Measurements from ENCODE around the gene TMX2. TPM values are rescaled to one million over a fixed set of nuclear protein-coding genes. Genes with fewer than 3 reads are reported as not detected.

The TMX2 gene
- total and polyA plus RNA-seq, 2 donors (not counting 3 experiments of a cell fraction or from before 2014, with no cell fraction given): 52.7 to 67.7 TPM

- DNase-seq (ENCODE audit: low read depth, low spot score) (peak; percentile 83), FAIRE-seq (no peak)
- no peaks in the 10 kb centered on the region for H4K20me1 ChIP-seq (replicated peaks; ENCODE audit: control insufficient read depth, extremely low read depth, insufficient read depth, low read length)
- dilution Hi-C loops (cut with MboI; ENCODE audit: extremely low pct_ligation_motif_present, low sequenced_read_pairs): no loop called here
- no peaks in the 10 kb centered on the region for H3K36me3 ChIP-seq (ENCODE audit: control insufficient read depth in 2 of 2, extremely low read depth in 1 of 2, insufficient read depth in 2 of 2, low read length in 2 of 2)
- no peak for TF ChIP-seq JUN (IDR thresholded peaks at IDR 0.05; ENCODE audit: borderline replicate concordance, insufficient read depth, insufficient read length, low read depth)
- no peak for TF ChIP-seq EZH2 (IDR thresholded peaks at IDR 0.05; ENCODE audit: borderline replicate concordance, low read depth, low read length, severe bottlenecking)
- no peak for TF ChIP-seq POLR2A (IDR thresholded peaks at IDR 0.05; ENCODE audit: low read depth, low read length)
- TF ChIP-seq FOS (IDR thresholded peaks at IDR 0.05; ENCODE audit: borderline replicate concordance, insufficient read depth, low read length): no peak
- no peak for TF ChIP-seq GATA2 (IDR thresholded peaks at IDR 0.05; ENCODE audit: insufficient read depth, insufficient read length, low read depth, low read length)
- TF ChIP-seq MYC (IDR thresholded peaks at IDR 0.05; ENCODE audit: low read depth, low read length): no peak
- TF ChIP-seq POLR2AphosphoS5 (IDR thresholded peaks at IDR 0.05; ENCODE audit: insufficient read depth, low read depth, low read length): no peak
- TF ChIP-seq, protein P1, sequence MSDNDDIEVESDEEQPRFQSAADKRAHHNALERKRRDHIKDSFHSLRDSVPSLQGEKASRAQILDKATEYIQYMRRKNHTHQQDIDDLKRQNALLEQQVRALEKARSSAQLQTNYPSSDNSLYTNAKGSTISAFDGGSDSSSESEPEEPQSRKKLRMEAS (IDR thresholded peaks at IDR 0.05; ENCODE audit: insufficient read depth, insufficient read length): no peak
- TF ChIP-seq CTCF (IDR thresholded peaks at IDR 0.05; ENCODE audit: extremely low read depth in 1 of 2, insufficient read depth in 1 of 2, low read depth in 1 of 2, low read length in 2 of 2): no peak
- no peaks in the 10 kb centered on the region for H3K9me1 ChIP-seq (replicated peaks; ENCODE audit: control insufficient read depth, extremely low read depth, insufficient read depth, low read length)
- H3K79me2 ChIP-seq (ENCODE audit: control insufficient read depth, insufficient read depth, low read length): peaks cover 94% of the 10 kb centered on the region
- H3K27ac ChIP-seq (ENCODE audit: insufficient read depth, low read depth, low read length): peak overlapping the region; percentile 91
- no peaks in the 10 kb centered on the region for H3K9me3 ChIP-seq (replicated peaks; ENCODE audit: control insufficient read depth, insufficient read depth, low read length)
- peak overlapping the region; percentile 86 for H3K9ac ChIP-seq (replicated peaks; ENCODE audit: extremely low read depth, insufficient read depth, low read length)
- BruUV-seq (replicated peaks): no TSS peak
- H2AFZ ChIP-seq (ENCODE audit: low read depth, low read length): no peak overlapping the region
- POLR2A ChIA-PET: interaction anchor here (1.0 to 2.4 kb wide), 9 partner anchors 10 to 66 kb away, joined by 3 to 15 read pairs (median 7); partner anchors contain the start of genes CTNND1, MED19, SELENOH and TMX2
- H3K4me2 ChIP-seq (ENCODE audit: insufficient read depth, low read length): peak overlapping the region; percentile 99
- H3K4me3 ChIP-seq (replicated peaks in 1 of 3; ENCODE audit: insufficient read depth in 1 of 3, low read depth in 1 of 3, low read length in 3 of 3): peak overlapping the region in 2 of 3 experiments; percentile 2 to 29
- H3K27me3 ChIP-seq (ENCODE audit: control insufficient read depth in 2 of 2, insufficient read depth in 2 of 2, low read length in 2 of 2): no peaks in the 10 kb centered on the region
- intact Hi-C loops (cut with micrococcal nuclease): loop anchor here (1.0 to 5.0 kb wide), 7 partner anchors 15 to 1364 kb away; partner anchors contain the start of genes FAM111A, SELENOH and ZFP91
- peaks cover 85% of the 10 kb centered on the region for H3K4me1 ChIP-seq (ENCODE audit: control insufficient read depth, extremely low read depth, insufficient read depth, low read length)
- CTCF ChIA-PET: interaction anchor here (1.9 to 9.0 kb wide), 4 partner anchors 15 to 26 kb away, joined by 6 to 123 read pairs (median 71); partner anchors contain the start of genes BTBD18 and CTNND1
Measured at GRCh38 chr11:57777969-57778317, 65.5 kb downstream of the TMX2 start.
